Tibial artery (tissue), 4 donors: ENCODE results near the gene PRMT2.

Experiments
- DNase-seq, 2 donors: peaks; one replicate each; pipeline ENCODE4 v3.0.0-alpha.2; 2019
- H3K27ac ChIP-seq, 2 donors: fragments of 200-600 bp; sonication (generic) in 1 of 2; 1 replicate in 1 of 2; 2 replicates in 1 of 2; pipeline ENCODE4 v1.5.1; 2018 to 2019; ENCODE audit warnings: mild to moderate bottlenecking in 1 of 2
- H3K27me3 ChIP-seq, 2 donors: fragments of 200-600 bp; sonication (generic) in 1 of 2; one replicate each; pipeline versions ENCODE4 v1.5.1 to v1.6.0; 2016 to 2019
- H3K36me3 ChIP-seq, 3 donors: fragments of 200-600 bp; sonication (generic) in 2 of 3; one replicate each; pipeline ENCODE4 v1.5.1; 2016 to 2019; ENCODE audit warnings: mild to moderate bottlenecking in 2 of 3
- H3K4me1 ChIP-seq, 4 donors: fragments of 200-600 bp; sonication (generic) in 2 of 4; 1 replicate in 3 of 4; 2 replicates in 1 of 4; pipeline ENCODE4 v1.5.1; 2016 to 2019
- H3K4me3 ChIP-seq, 2 donors: fragments of 200-600 bp; sonication (generic) in 1 of 2; 1 replicate in 1 of 2; 2 replicates in 1 of 2; pipeline ENCODE4 v1.5.1; 2018 to 2019; ENCODE audit warnings: mild to moderate bottlenecking in 2 of 2
- H3K9me3 ChIP-seq, 3 donors: fragments of 200-600 bp; sonication (generic) in 1 of 3; one replicate each; pipeline ENCODE4 v1.5.1; 2016 to 2019
- intact Hi-C: fragments of 100-400 bp; cut with DNase I; formaldehyde crosslinking; loops from one replicate; pipeline ENCODE4 v1.15.0; 2023; ENCODE audit warnings: low total_unique reads
- TF ChIP-seq, protein P1 (sequence below), 2 experiments: fragments of 200-600 bp in 1 of 2; fragments of 450-650 bp in 1 of 2; IDR thresholded peaks; one replicate each; pipeline ENCODE4 v1.5.1; 2017 to 2019; ENCODE audit warnings: antibody characterized with exemption in 2 of 2, mild to moderate bottlenecking in 1 of 2, moderate library complexity in 1 of 2

Gene PRMT2

DNA sequence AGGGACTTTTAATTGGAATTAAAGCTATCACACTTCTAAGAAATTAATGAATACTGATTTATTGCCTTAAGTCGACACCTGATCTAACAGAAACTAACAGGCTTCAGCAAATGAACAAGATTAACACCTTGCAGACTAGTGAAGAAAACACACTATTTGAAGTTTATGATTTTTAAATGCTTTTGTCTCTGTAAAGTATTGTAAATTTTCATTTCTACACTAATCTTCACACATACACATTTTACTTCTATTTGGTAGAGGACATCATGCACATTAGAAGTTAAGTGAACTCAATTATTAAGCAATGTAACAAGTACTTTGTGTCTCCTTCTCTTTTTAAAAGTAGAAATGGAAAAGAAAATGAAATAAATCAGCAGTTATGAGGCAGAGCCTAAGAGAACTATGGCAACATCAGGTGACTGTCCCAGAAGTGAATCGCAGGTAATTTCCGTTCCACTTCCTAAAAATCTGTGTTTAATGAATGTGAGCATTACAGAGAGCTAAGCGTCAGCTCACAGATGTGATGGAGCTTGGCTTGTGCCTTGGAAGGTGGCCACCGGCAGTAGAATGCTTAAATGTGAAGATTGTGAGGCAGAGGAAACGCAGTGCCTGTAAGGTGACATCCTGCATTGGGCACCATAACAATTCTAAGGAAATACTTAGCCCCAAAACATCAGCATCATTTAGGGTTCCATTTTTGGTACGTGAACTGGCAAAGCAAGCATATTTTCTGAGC, 1.2 kb downstream of the PRMT2 start:
- DNase-seq, result no peak
- peak overlapping the region; percentile 21 to 98 for H3K27ac ChIP-seq
- TF ChIP-seq, protein P1, sequence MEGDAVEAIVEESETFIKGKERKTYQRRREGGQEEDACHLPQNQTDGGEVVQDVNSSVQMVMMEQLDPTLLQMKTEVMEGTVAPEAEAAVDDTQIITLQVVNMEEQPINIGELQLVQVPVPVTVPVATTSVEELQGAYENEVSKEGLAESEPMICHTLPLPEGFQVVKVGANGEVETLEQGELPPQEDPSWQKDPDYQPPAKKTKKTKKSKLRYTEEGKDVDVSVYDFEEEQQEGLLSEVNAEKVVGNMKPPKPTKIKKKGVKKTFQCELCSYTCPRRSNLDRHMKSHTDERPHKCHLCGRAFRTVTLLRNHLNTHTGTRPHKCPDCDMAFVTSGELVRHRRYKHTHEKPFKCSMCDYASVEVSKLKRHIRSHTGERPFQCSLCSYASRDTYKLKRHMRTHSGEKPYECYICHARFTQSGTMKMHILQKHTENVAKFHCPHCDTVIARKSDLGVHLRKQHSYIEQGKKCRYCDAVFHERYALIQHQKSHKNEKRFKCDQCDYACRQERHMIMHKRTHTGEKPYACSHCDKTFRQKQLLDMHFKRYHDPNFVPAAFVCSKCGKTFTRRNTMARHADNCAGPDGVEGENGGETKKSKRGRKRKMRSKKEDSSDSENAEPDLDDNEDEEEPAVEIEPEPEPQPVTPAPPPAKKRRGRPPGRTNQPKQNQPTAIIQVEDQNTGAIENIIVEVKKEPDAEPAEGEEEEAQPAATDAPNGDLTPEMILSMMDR (IDR thresholded peaks at IDR 0.05), result no peak
- no peaks in the 10 kb centered on the region for H3K9me3 ChIP-seq
- H3K4me1 ChIP-seq, result peaks cover 5 to 50% (median 33%) of the 10 kb centered on the region in 4 donors
- no peaks in the 10 kb centered on the region for H3K27me3 ChIP-seq
- peaks cover 6 to 10% (median 7%) of the 10 kb centered on the region in 3 donors for H3K36me3 ChIP-seq
- intact Hi-C loops, result no loop called here
- peak overlapping the region; percentile 82 to 90 for H3K4me3 ChIP-seq

DNA sequence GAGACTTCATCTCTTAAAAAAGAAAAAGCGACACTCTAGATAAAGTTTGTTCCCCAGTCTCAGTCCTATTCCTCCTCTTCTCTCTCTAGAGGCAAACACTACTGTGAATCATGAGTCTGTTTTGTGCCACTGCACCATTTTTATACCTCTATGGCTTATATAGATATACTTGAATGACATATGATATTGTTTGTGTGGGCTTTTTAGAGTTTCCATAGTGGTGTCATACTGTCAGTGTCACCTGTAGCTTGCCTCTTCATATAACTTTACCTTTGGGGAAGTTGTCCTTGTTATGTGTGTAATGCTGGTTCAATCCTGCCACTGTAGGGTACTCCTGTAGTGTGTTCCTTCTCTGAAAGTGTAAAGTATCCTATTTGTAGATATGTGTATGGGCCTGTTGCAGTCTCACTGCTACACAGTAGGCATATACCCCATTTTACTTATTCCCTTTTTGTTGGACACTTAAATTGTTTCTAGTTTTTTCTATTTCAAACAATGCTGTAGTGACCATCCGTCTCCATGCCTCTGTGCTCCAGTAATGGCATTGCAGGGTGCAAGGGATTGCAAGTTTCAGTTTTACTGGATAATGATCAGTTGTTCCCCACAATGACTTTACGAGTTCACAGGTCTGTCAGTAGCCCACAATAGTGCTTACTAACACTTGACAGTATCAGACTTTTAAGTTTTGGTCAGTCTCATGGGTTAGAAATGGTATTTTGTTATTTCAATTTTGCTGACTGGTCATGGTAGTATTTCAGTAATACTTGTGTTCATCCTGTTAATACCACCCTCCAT, 2.7 kb downstream of the PRMT2 start:
- Histone ChIP-seq H3K27ac (peak overlapping the region in 1 of 2 donors; percentile 29), H3K4me3 (peak overlapping the region; percentile 15 to 20), H3K36me3 (peaks cover 6 to 24% (median 10%) of the 10 kb centered on the region in 3 donors), H3K9me3 (no peaks in the 10 kb centered on the region), H3K4me1 (peaks cover 5 to 50% (median 34%) of the 10 kb centered on the region in 4 donors), H3K27me3 (no peaks in the 10 kb centered on the region)
- TF ChIP-seq, protein P1 (IDR thresholded peaks at IDR 0.05), result no peak
- DNase-seq, result no peak
- intact Hi-C loops, result no loop called here

DNA sequence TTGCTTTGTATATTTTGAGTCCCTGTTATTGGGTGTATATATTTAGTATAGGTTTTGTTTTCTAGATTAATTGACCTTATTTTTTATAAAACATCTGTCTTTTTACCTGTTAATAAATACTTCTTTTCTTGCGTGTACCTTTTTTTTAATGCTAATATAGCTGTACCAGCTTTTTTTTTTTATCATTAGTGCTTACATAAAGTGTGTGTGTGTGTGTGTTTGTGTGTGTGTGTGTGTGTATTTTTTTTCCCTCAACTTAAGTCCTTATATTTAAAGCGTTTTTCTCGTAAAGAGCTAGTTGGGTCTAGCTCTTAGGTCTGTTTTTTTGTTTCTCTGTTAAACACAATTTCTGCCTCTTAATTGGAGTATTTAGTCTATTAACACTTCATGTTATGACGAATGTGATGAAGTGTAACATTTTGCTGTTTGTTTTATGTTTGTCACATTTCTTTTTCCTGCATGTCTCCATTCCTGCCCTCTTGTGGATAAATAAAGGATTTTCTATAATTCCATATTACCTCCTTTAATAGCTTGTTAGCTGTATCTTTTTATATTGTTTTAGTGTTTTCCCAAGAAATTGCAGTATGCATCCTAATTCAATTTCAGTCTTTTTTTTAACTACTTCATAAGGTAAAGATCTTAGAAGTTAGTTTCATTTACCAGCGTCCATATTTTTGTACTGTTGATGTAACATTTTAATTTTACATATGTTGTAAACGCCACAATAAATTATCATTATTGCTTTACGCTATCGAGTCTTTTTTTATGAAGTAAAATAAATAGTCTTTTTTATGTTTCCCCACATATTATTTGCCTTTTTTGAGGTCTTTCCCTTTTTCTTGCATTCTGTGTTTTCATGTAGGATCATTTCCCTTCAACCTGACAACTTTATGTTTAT, 4.3 kb downstream of the PRMT2 start:
- Histone ChIP-seq H3K27ac (no peak overlapping the region), H3K36me3 (peaks cover 21 to 40% (median 26%) of the 10 kb centered on the region in 3 donors), H3K4me3 (no peak overlapping the region), H3K4me1 (peaks cover 5 to 48% (median 33%) of the 10 kb centered on the region in 4 donors), H3K9me3 (no peaks in the 10 kb centered on the region), H3K27me3 (no peaks in the 10 kb centered on the region)
- intact Hi-C loops, result no loop called here
- TF ChIP-seq, protein P1 (IDR thresholded peaks at IDR 0.05), result peak; percentile 28 to 38
- no peak for DNase-seq

DNA sequence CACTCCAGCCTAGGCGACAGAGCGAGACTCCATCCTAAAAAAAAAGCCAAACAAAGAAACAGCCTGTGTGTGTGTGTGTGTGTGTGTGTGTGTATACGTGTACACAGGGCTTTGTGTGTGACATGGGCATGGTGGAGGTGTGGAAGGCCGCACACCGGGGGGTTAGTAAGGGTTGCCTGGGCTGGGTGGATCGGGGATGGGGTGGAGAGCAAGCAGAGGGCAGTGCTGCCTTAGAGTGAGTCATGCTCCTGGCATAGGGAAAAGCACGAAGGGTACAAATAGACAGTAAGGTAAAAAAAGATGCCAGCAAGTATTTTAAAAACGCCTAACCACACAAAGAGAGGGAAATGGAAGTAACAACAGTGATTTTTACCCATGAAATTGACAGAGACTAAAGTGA, 6.2 kb downstream of the PRMT2 start:
- TF ChIP-seq, protein P1 (IDR thresholded peaks at IDR 0.05), result no peak
- Histone ChIP-seq H3K4me1 (peaks cover 5 to 40% (median 27%) of the 10 kb centered on the region in 4 donors), H3K27me3 (no peaks in the 10 kb centered on the region), H3K9me3 (no peaks in the 10 kb centered on the region), H3K4me3 (no peak overlapping the region), H3K36me3 (peaks cover 40 to 59% (median 45%) of the 10 kb centered on the region in 3 donors), H3K27ac (no peak overlapping the region)
- intact Hi-C loops, result no loop called here
- no peak for DNase-seq
